Activated B cell treated with CpG ODN at 0.5 μM for 24 hours (primary cell): ENCODE results near the gene ZBTB17. TPM values are rescaled to one million over a fixed set of nuclear protein-coding genes. Genes with fewer than 3 reads are reported as not detected.

Source experiments
- ATAC-seq: fragments of 200-7000 bp; cut with Tn5 transposase; one replicate; pipeline ENCODE4 v1.10.0; 2021; ENCODE audit warnings: low read depth, mild to moderate bottlenecking, moderate library complexity
- CTCF ChIA-PET: fragments of 350-600 bp; sonication (Branson Sonifier 250); formaldehyde crosslinking; loops from one replicate; lab custom pipeline; 2021; ENCODE audit warnings: antibody characterized with exemption; lab: Charles Lee
- POLR2A ChIA-PET: fragments of 350-600 bp; sonication (Branson Sonifier 250); formaldehyde crosslinking; loops from one replicate; lab custom pipeline; 2021; ENCODE audit warnings: antibody characterized with exemption; lab: Charles Lee
- DNase-seq: peaks from one replicate; pipeline ENCODE4 v3.0.0; 2022
- H3K27ac Mint-ChIP-seq: one replicate; pipeline ENCODE4 v1.8.0; 2020; ENCODE audit warnings: mixed read lengths
- H3K27me3 Mint-ChIP-seq: one replicate; pipeline ENCODE4 v1.8.0; 2021; ENCODE audit warnings: mixed read lengths
- H3K36me3 Mint-ChIP-seq: one replicate; pipeline ENCODE4 v1.8.0; 2021; ENCODE audit warnings: low read depth, mixed read lengths
- H3K4me1 Mint-ChIP-seq: one replicate; pipeline ENCODE4 v1.8.0; 2021; ENCODE audit warnings: mixed read lengths
- H3K4me3 Mint-ChIP-seq: one replicate; pipeline ENCODE4 v1.8.0; 2020; ENCODE audit warnings: mild to moderate bottlenecking, mixed read lengths
- H3K9me3 Mint-ChIP-seq: one replicate; pipeline ENCODE4 v1.8.0; 2020; ENCODE audit warnings: mixed read lengths
- intact Hi-C: fragments of 100-400 bp; cut with micrococcal nuclease; formaldehyde crosslinking; loops from one replicate; pipeline ENCODE4 v1.15.1; 2024
- total RNA-seq: library from RNA; stranded (reverse); gene quantifications from 2 replicates; pipeline ENCODE4 v1.2.3, GENCODE V29; 2022
- TF ChIP-seq, protein P1 (sequence below): fragments of 200-600 bp; IDR thresholded peaks from one replicate; pipeline ENCODE4 v1.8.0; 2022; ENCODE audit warnings: antibody characterized with exemption, mild to moderate bottlenecking

ZBTB17 gene
- total RNA-seq, 1 donor from 2014 or later, result 121 TPM

- Mint-ChIP-seq H3K4me1 (peaks cover 44% of the 10 kb centered on the region), H3K9me3 (no peaks in the 10 kb centered on the region)
- no peak for DNase-seq
Observed at GRCh38 chr1:15975358-15975804, 520 bp downstream of the ZBTB17 start.

GRCh38 chr1:15974855-15975254 is 1.0 kb downstream of the ZBTB17 start:
- Mint-ChIP-seq H3K4me1 (peaks cover 49% of the 10 kb centered on the region), H3K9me3 (no peaks in the 10 kb centered on the region), H3K27ac (peak overlapping the region; percentile 96), H3K4me3 (peak overlapping the region; percentile 93), H3K27me3 (no peaks in the 10 kb centered on the region), H3K36me3 (peaks cover 36% of the 10 kb centered on the region)
- ChIA-PET POLR2A (interaction anchor here (0.6 to 4.7 kb wide), 22 partner anchors 12 to 977 kb away, joined by 3 to 282 read pairs (median 6); partner anchors contain the start of genes SPEN, SRARP and SZRD1), CTCF (interaction anchor here (1.5 to 3.2 kb wide), 4 partner anchors 11 to 33 kb away, joined by 3 to 22 read pairs (median 14); no protein-coding TSS in a partner anchor)
- TF ChIP-seq, protein P1, sequence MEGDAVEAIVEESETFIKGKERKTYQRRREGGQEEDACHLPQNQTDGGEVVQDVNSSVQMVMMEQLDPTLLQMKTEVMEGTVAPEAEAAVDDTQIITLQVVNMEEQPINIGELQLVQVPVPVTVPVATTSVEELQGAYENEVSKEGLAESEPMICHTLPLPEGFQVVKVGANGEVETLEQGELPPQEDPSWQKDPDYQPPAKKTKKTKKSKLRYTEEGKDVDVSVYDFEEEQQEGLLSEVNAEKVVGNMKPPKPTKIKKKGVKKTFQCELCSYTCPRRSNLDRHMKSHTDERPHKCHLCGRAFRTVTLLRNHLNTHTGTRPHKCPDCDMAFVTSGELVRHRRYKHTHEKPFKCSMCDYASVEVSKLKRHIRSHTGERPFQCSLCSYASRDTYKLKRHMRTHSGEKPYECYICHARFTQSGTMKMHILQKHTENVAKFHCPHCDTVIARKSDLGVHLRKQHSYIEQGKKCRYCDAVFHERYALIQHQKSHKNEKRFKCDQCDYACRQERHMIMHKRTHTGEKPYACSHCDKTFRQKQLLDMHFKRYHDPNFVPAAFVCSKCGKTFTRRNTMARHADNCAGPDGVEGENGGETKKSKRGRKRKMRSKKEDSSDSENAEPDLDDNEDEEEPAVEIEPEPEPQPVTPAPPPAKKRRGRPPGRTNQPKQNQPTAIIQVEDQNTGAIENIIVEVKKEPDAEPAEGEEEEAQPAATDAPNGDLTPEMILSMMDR, result no peak
- intact Hi-C loops, result loop anchor here (1.0 to 5.0 kb wide), 3 partner anchors 9 to 38 kb away; no protein-coding TSS in a partner anchor
- DNase-seq (no peak), ATAC-seq (peak; percentile 41)

More at GRCh38 chr1:15975358-15975804, 520 bp downstream of the ZBTB17 start:
- ChIA-PET CTCF (interaction anchor here (1.5 to 3.2 kb wide), 5 partner anchors 12 to 184 kb away, joined by 3 to 22 read pairs (median 10); no protein-coding TSS in a partner anchor), POLR2A (interaction anchor here (0.5 to 4.7 kb wide), 24 partner anchors 11 to 450 kb away, joined by 3 to 282 read pairs (median 4); partner anchors contain the start of genes SPEN, SRARP and SZRD1)
- intact Hi-C loops, result loop anchor here (1.0 to 5.0 kb wide), 2 partner anchors 9 to 38 kb away; no protein-coding TSS in a partner anchor
- TF ChIP-seq, protein P1, result no peak
- peak; percentile 65 for ATAC-seq
- Mint-ChIP-seq H3K27ac (peak overlapping the region; percentile 96), H3K4me3 (peak overlapping the region; percentile 93), H3K27me3 (no peaks in the 10 kb centered on the region), H3K36me3 (peaks cover 31% of the 10 kb centered on the region)

GRCh38 chr1:15973772-15974171 is 2.1 kb downstream of the ZBTB17 start:
- intact Hi-C loops, result loop anchor here (1.0 kb wide), 1 partner anchor 24 kb away; no protein-coding TSS in a partner anchor
- peaks cover 43% of the 10 kb centered on the region for H3K36me3 Mint-ChIP-seq

DNA sequence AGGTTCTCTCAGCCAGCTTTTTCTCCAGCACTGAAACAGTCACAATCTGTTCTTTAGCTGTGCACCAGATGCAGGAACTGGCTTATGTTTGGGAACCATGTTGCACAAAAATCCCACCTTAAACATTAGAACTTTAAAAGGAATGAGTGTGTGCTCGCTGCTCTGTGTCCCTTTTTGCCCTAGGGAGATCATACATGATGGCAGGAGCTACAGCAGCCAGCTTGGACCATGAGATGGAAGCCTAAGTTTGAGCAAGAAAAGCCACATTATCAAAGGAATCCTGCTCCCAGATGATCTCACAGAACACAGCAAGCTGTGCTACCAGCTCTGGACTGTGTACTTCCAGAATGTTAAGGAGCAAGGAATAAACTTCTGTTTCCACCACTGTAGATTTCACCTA is 3.5 kb downstream of the ZBTB17 start:
- peaks cover 52% of the 10 kb centered on the region for H3K36me3 Mint-ChIP-seq
- intact Hi-C loops, result no loop called here
- DNase-seq (no peak), ATAC-seq (no peak)
- H3K27me3 Mint-ChIP-seq, result no peaks in the 10 kb centered on the region
- no peak overlapping the region for H3K27ac Mint-ChIP-seq
- ChIA-PET POLR2A (interaction anchor here (4.3 to 4.7 kb wide), 2 partner anchors 10 to 22 kb away, joined by 94 to 282 read pairs; no protein-coding TSS in a partner anchor), CTCF (no interaction called here)
- H3K4me3 Mint-ChIP-seq, result no peak overlapping the region
- H3K4me1 Mint-ChIP-seq, result peaks cover 62% of the 10 kb centered on the region
- no peaks in the 10 kb centered on the region for H3K9me3 Mint-ChIP-seq
- TF ChIP-seq, protein P1, result no peak

More at GRCh38 chr1:15973772-15974171, 2.1 kb downstream of the ZBTB17 start:
- H3K4me3 Mint-ChIP-seq, result peak overlapping the region; percentile 15
- ChIA-PET POLR2A (interaction anchor here (0.7 to 4.7 kb wide), 9 partner anchors 11 to 262 kb away, joined by 3 to 282 read pairs (median 7); partner anchors contain the start of gene SPEN), CTCF (interaction anchor here (3.2 kb wide), 1 partner anchor 24 kb away, joined by 22 read pairs; no protein-coding TSS in a partner anchor)
- no peaks in the 10 kb centered on the region for H3K27me3 Mint-ChIP-seq
- ATAC-seq (no peak), DNase-seq (no peak)
- no peaks in the 10 kb centered on the region for H3K9me3 Mint-ChIP-seq
- TF ChIP-seq, protein P1, result no peak
- peaks cover 50% of the 10 kb centered on the region for H3K4me1 Mint-ChIP-seq
- H3K27ac Mint-ChIP-seq, result peak overlapping the region; percentile 62

- Mint-ChIP-seq H3K27ac (no peak overlapping the region), H3K9me3 (no peaks in the 10 kb centered on the region), H3K4me3 (no peak overlapping the region), H3K4me1 (peaks cover 68% of the 10 kb centered on the region), H3K27me3 (no peaks in the 10 kb centered on the region), H3K36me3 (peaks cover 56% of the 10 kb centered on the region)
- DNase-seq, result no peak
- ChIA-PET POLR2A (interaction anchor here (0.7 kb wide), 1 partner anchor 167 kb away, joined by 3 read pairs; no protein-coding TSS in a partner anchor), CTCF (no interaction called here)
- intact Hi-C loops, result no loop called here
- TF ChIP-seq, protein P1, result no peak
- no peak for ATAC-seq
Observed at GRCh38 chr1:15970911-15971310, 5.0 kb downstream of the ZBTB17 start.
